Breast epithelium (tissue), 4 donors: ENCODE measurements around the gene DMRTA2. TPM values are rescaled to one million over a fixed set of nuclear protein-coding genes. Genes with fewer than 3 reads are reported as not detected.

Source experiments
- DNase-seq, 2 donors: peaks; one replicate each; pipeline ENCODE4 v3.0.0-alpha.2; 2019; ENCODE audit warnings: low spot score in 2 of 2
- H3K27ac ChIP-seq, 2 donors: fragments of 200-600 bp; sonication (generic) in 1 of 2; one replicate each; pipeline ENCODE4 v1.5.1; 2016 to 2019; ENCODE audit warnings: mild to moderate bottlenecking in 1 of 2
- H3K27me3 ChIP-seq, 2 donors: fragments of 200-600 bp; sonication (generic) in 1 of 2; one replicate each; pipeline versions ENCODE4 v1.5.1 to v1.6.0; 2017 to 2019; ENCODE audit warnings: control low read depth in 1 of 2, mild to moderate bottlenecking in 1 of 2
- H3K36me3 ChIP-seq: fragments of 200-600 bp; one replicate; pipeline ENCODE4 v1.5.1; 2019
- H3K4me1 ChIP-seq, 2 donors: fragments of 200-600 bp; sonication (generic); one replicate each; pipeline ENCODE4 v1.5.1; 2016 to 2019; ENCODE audit warnings: control low read depth in 1 of 2
- H3K4me3 ChIP-seq, 3 donors: fragments of 200-600 bp; sonication (generic); 1 replicate in 2 of 3; 2 replicates in 1 of 3; pipeline ENCODE4 v1.5.1; 2016 to 2019; ENCODE audit warnings: mild to moderate bottlenecking in 3 of 3, moderate library complexity in 2 of 3
- H3K9me3 ChIP-seq, 2 donors: fragments of 200-600 bp; sonication (generic) in 1 of 2; one replicate each; pipeline ENCODE4 v1.5.1; 2016 to 2019; ENCODE audit warnings: control low read depth in 1 of 2
- CTCF ChIP-seq, 3 donors: fragments of 450-650 bp; IDR thresholded peaks; one replicate each; pipeline ENCODE4 v1.5.1; 2016 to 2017; ENCODE audit warnings: antibody characterized with exemption in 3 of 3, mild to moderate bottlenecking in 3 of 3, moderate library complexity in 3 of 3
- POLR2A ChIP-seq: fragments of 450-650 bp; IDR thresholded peaks from one replicate; pipeline ENCODE4 v1.6.1; 2016; ENCODE audit warnings: antibody characterized with exemption, mild to moderate bottlenecking, moderate library complexity
- POLR2AphosphoS5 ChIP-seq, 3 donors: sonication (generic); formaldehyde crosslinking; IDR thresholded peaks; one replicate each; pipeline ENCODE4 v1.6.1; 2017; ENCODE audit warnings: antibody characterized with exemption in 3 of 3
- intact Hi-C: fragments of 100-400 bp; cut with DNase I; formaldehyde crosslinking; loops from one replicate; pipeline ENCODE4 v1.15.1; 2023; ENCODE audit warnings: low total_unique reads
- total RNA-seq, 3 donors: library from RNA; depleted of rRNA; stranded (reverse); fragments of >200 nt; gene quantifications; one replicate each; pipeline ENCODE4 v1.1.0, GENCODE V29; 2016

The DMRTA2 gene
- total RNA-seq, 3 donors from 2014 or later, result 0.16 TPM; not detected in 2

DNA sequence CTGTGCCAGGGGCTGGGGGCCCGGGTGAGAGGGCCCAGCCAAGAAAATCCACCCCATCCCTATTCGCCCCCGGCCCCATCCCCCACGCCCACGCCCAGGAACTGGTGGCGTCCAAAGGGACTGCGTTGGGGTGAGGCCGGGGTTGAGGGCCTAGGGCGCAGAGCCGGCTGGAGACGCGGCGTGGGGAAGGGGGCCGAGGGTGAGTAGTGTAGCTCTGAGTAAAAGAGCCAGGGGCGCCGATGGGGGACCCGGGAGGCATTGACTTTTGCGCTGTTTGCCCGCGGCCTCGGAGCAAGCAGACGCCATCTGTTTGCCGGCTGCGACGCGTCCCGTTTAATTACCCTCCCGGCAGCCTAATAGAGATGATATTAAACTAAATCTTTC lies 3.5 kb upstream of the DMRTA2 start:
- no peak overlapping the region for H3K27ac ChIP-seq
- no peak overlapping the region for H3K4me3 ChIP-seq
- DNase-seq, result no peak
- intact Hi-C loops, result no loop called here
- H3K4me1 ChIP-seq, result peaks cover 4 to 6% of the 10 kb centered on the region in 2 donors
- peaks cover 9 to 100% of the 10 kb centered on the region in 2 donors for H3K27me3 ChIP-seq
- TF ChIP-seq POLR2AphosphoS5 (IDR thresholded peaks at IDR 0.05), result no peak
- TF ChIP-seq CTCF (IDR thresholded peaks at IDR 0.05), result no peak
- TF ChIP-seq POLR2A, result no peak
- no peaks in the 10 kb centered on the region for H3K36me3 ChIP-seq
- no peaks in the 10 kb centered on the region for H3K9me3 ChIP-seq

- no peaks in the 10 kb centered on the region for H3K36me3 ChIP-seq
- TF ChIP-seq POLR2AphosphoS5 (IDR thresholded peaks at IDR 0.05), result no peak
- no peak for TF ChIP-seq CTCF (IDR thresholded peaks at IDR 0.05)
- TF ChIP-seq POLR2A, result no peak
- H3K27me3 ChIP-seq, result peaks cover 9 to 100% of the 10 kb centered on the region in 2 donors
- intact Hi-C loops, result no loop called here
- no peak for DNase-seq
- no peak overlapping the region for H3K27ac ChIP-seq
- no peaks in the 10 kb centered on the region for H3K9me3 ChIP-seq
- H3K4me1 ChIP-seq, result peaks cover 4 to 6% of the 10 kb centered on the region in 2 donors
- no peak overlapping the region for H3K4me3 ChIP-seq
Observed at GRCh38 chr1:50426108-50426700, 3.0 kb upstream of the DMRTA2 start.

DNA sequence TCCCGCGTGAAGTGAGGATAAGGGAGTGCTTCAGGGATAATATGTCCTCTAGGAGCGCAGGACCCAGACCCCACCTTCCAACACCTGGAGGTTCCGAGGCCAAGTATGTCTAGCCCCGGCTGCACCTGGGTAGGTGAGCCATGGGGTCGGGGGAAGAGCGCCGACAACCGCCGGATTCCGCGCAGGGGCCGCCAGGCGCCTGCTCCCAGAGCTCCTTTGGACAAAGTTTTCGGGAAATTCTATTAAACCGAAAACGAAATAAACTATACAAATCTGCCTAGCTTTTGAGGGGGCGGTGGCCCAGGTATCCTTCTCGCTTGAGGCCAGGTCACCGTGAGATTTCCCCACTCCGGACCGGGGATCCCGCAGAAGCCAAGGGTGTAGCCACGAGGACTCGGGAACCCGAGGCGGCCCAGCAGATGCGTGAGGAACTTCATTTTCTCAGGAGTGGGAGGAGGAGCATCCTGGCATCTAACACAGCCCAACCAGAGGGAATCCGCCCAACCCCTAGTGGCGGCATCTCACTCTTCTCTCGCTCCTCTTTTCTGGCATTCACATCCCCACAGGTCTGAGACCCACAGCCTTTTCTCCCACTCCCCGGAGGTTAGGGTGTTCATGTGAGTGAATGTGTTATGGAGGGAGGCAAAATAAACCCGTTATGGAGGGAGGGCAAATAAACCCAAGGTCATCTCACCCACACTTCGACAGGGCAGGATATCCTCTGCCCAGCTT lies 2.3 kb upstream of the DMRTA2 start:
- no peaks in the 10 kb centered on the region for H3K9me3 ChIP-seq
- H3K27ac ChIP-seq, result no peak overlapping the region
- intact Hi-C loops, result no loop called here
- no peak for DNase-seq
- peaks cover 4 to 6% of the 10 kb centered on the region in 2 donors for H3K4me1 ChIP-seq
- H3K4me3 ChIP-seq, result peak overlapping the region in 1 of 3 donors; percentile 56
- no peak for TF ChIP-seq POLR2A
- no peak for TF ChIP-seq CTCF (IDR thresholded peaks at IDR 0.05)
- no peak for TF ChIP-seq POLR2AphosphoS5 (IDR thresholded peaks at IDR 0.05)
- H3K27me3 ChIP-seq, result peaks cover 9 to 100% of the 10 kb centered on the region in 2 donors
- no peaks in the 10 kb centered on the region for H3K36me3 ChIP-seq

GRCh38 chr1:50424884-50425375 lies 1.7 kb upstream of the DMRTA2 start:
- intact Hi-C loops, result no loop called here
- Histone ChIP-seq H3K27me3 (peaks cover 9 to 100% of the 10 kb centered on the region in 2 donors), H3K4me3 (peak overlapping the region in 2 of 3 donors; percentile 36 to 56), H3K9me3 (no peaks in the 10 kb centered on the region), H3K4me1 (peaks cover 4 to 6% of the 10 kb centered on the region in 2 donors), H3K27ac (no peak overlapping the region), H3K36me3 (no peaks in the 10 kb centered on the region)
- DNase-seq, result no peak
- TF ChIP-seq POLR2AphosphoS5 (IDR thresholded peaks at IDR 0.05) (no peak), CTCF (IDR thresholded peaks at IDR 0.05) (no peak), POLR2A (no peak)
